HEK293T (cell line): ENCODE data around the gene RNF19B.

Experiments used
- BHLHE40 ChIP-seq: fragments of 450-650 bp; IDR thresholded peaks from 2 replicates; pipeline ENCODE4 v1.6.1; 2016; ENCODE audit warnings: mild to moderate bottlenecking, moderate library complexity, borderline replicate concordance
- ELF4 ChIP-seq: fragments of 450-650 bp; IDR thresholded peaks from 2 replicates; pipeline ENCODE4 v1.6.1; 2017; ENCODE audit warnings: antibody characterized with exemption
- FOXA1 ChIP-seq: fragments of 450-650 bp; IDR thresholded peaks from 2 replicates; pipeline ENCODE4 v1.6.1; 2016; ENCODE audit warnings: mild to moderate bottlenecking
- FOXK2 ChIP-seq: fragments of 450-650 bp; IDR thresholded peaks from 2 replicates; pipeline ENCODE4 v1.6.1; 2016; ENCODE audit warnings: mild to moderate bottlenecking
- FOXM1 ChIP-seq: fragments of 450-650 bp; IDR thresholded peaks from 2 replicates; pipeline ENCODE4 v1.6.1; 2017; ENCODE audit warnings: mild to moderate bottlenecking, borderline replicate concordance
- NFRKB ChIP-seq: fragments of 450-650 bp; IDR thresholded peaks from 2 replicates; pipeline ENCODE4 v1.6.1; 2016; ENCODE audit warnings: mild to moderate bottlenecking, moderate library complexity
- SP1 ChIP-seq: fragments of 450-650 bp; IDR thresholded peaks from 2 replicates; pipeline ENCODE4 v1.6.1; 2017
- SUZ12 ChIP-seq: fragments of 450-650 bp; IDR thresholded peaks from 2 replicates; pipeline ENCODE4 v1.6.1; 2016; ENCODE audit warnings: mild to moderate bottlenecking
- ZNF384 ChIP-seq: fragments of 450-650 bp; IDR thresholded peaks from 2 replicates; pipeline ENCODE4 v1.6.1; 2016
- TF ChIP-seq, protein P1 (sequence below): fragments of 450-650 bp; IDR thresholded peaks from 2 replicates; pipeline ENCODE4 v1.6.1; 2016

- TF ChIP-seq BHLHE40, result no peak
- no peak for TF ChIP-seq SUZ12
- TF ChIP-seq FOXA1, result no peak
- no peak for TF ChIP-seq FOXK2
- no peak for TF ChIP-seq ELF4
- TF ChIP-seq ZNF384, result no peak
- TF ChIP-seq SP1, result no peak
- TF ChIP-seq FOXM1, result no peak
- TF ChIP-seq, protein P1, sequence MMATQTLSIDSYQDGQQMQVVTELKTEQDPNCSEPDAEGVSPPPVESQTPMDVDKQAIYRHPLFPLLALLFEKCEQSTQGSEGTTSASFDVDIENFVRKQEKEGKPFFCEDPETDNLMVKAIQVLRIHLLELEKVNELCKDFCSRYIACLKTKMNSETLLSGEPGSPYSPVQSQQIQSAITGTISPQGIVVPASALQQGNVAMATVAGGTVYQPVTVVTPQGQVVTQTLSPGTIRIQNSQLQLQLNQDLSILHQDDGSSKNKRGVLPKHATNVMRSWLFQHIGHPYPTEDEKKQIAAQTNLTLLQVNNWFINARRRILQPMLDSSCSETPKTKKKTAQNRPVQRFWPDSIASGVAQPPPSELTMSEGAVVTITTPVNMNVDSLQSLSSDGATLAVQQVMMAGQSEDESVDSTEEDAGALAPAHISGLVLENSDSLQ, result no peak
- no peak for TF ChIP-seq NFRKB
These were observed 67.2 kb downstream of the RNF19B start for GRCh38 chr1:32897082-32898049.
